K562 (cell line): ENCODE data around the gene CYS1. TPM values are rescaled to one million over a fixed set of nuclear protein-coding genes. Genes with fewer than 3 reads are reported as not detected.

Source experiments
- ATAC-seq: fragments of 200-7000 bp; cut with Tn5 transposase; 3 replicates; pipeline ENCODE4 v1.9.1; 2020; ENCODE audit warnings: moderate library complexity
- BruUV-seq: library from RNA; stranded (reverse); fragments of 400-500 nt; replicated peaks from 2 replicates; lab custom pipeline; 2021; lab: Mats Ljungman, UMichigan
- CTCF ChIA-PET: fragments of 300-600 bp; formaldehyde crosslinking; extraction: SDS; loops from one replicate; lab custom pipeline; 2021; ENCODE audit warnings: low intra/inter-chr PET ratio; lab: Yijun Ruan, JAX
- POLR2A ChIA-PET: fragments of 300-600, 350-650 bp; sonication (Branson Sonifier 250); formaldehyde crosslinking; extraction: SDS; loops from one replicate; lab custom pipeline; 2021; ENCODE audit warnings: antibody characterized with exemption, inconsistent platforms; lab: Yijun Ruan, JAX
- DNase-seq, 4 experiments: peaks; one replicate each; pipeline versions ENCODE4 v3.0.0 to v3.0.0-alpha.2; 2011 to 2018; ENCODE audit warnings: low spot score in 3 of 4, mixed read lengths in 3 of 4; ENCODE audit errors: extremely low read depth in 1 of 4
- FAIRE-seq: peaks from 2 replicates; lab custom pipeline; 2011; peaks lifted over from hg19 to GRCh38; lab: Jason Lieb, UNC
- H2AFZ ChIP-seq: 2 replicates; pipeline ENCODE4 v1.6.0; 2011; ENCODE audit warnings: low read depth, low read length, control low read depth, inconsistent platforms
- H3K27ac ChIP-seq: fragments of 200-600 bp; 3 replicates; pipeline ENCODE4 v1.8.0; 2011; ENCODE audit warnings: low read depth, mild to moderate bottlenecking, control low read depth, inconsistent platforms, low read length, moderate library complexity, mixed read lengths; ENCODE audit errors: extremely low read depth
- H3K27me3 ChIP-seq, 2 experiments: fragments of 300-600 bp in 1 of 2; 2 replicates in 1 of 2; 3 replicates in 1 of 2; pipeline versions ENCODE4 v1.6.0 to v1.8.0; 2011; ENCODE audit warnings: inconsistent platforms in 2 of 2, low read length in 2 of 2, mild to moderate bottlenecking in 1 of 2, mixed read lengths in 1 of 2, moderate library complexity in 1 of 2; ENCODE audit not compliant: control insufficient read depth in 2 of 2, insufficient read depth in 2 of 2
- H3K36me3 ChIP-seq: fragments of 300-600 bp; 3 replicates; pipeline ENCODE4 v1.8.0; 2011; ENCODE audit warnings: mild to moderate bottlenecking, low read length, inconsistent platforms; ENCODE audit not compliant: control insufficient read depth, insufficient read depth
- H3K4me1 ChIP-seq, 2 experiments: fragments of 200-600 bp in 1 of 2; replicated peaks in 1 of 2; 2 replicates in 1 of 2; 3 replicates in 1 of 2; pipeline versions ENCODE4 v1.5.1 to v1.8.0; 2011; ENCODE audit warnings: inconsistent platforms in 2 of 2, low read length in 2 of 2, mild to moderate bottlenecking in 1 of 2, mixed read lengths in 1 of 2, moderate library complexity in 1 of 2; ENCODE audit not compliant: control insufficient read depth in 2 of 2, insufficient read depth in 2 of 2
- H3K4me2 ChIP-seq: 2 replicates; pipeline ENCODE4 v1.6.1; 2011; ENCODE audit warnings: low read length, control low read depth, inconsistent platforms, mixed read lengths; ENCODE audit not compliant: insufficient read depth
- H3K4me3 ChIP-seq: fragments of 200-600 bp; sonication (generic), shearing (Covaris generic); 2 replicates; pipeline ENCODE4 v1.5.1; 2016; ENCODE audit warnings: control low read depth, inconsistent platforms
- H3K79me2 ChIP-seq: fragments of 200-600 bp; 3 replicates; pipeline ENCODE4 v1.8.0; 2011; ENCODE audit warnings: low read length, inconsistent platforms; ENCODE audit not compliant: control insufficient read depth, insufficient read depth
- H3K9ac ChIP-seq, 2 experiments: 2 replicates each; pipeline versions ENCODE4 v1.6.0 to v1.6.1; 2011; ENCODE audit warnings: low read depth in 2 of 2, low read length in 2 of 2, control low read depth in 1 of 2, inconsistent platforms in 1 of 2, mild to moderate bottlenecking in 1 of 2, mixed read lengths in 1 of 2; ENCODE audit not compliant: insufficient read depth in 1 of 2
- H3K9me1 ChIP-seq: one replicate; pipeline ENCODE4 v1.6.0; 2011; ENCODE audit warnings: inconsistent platforms, mild to moderate bottlenecking, low read length, moderate library complexity; ENCODE audit not compliant: control insufficient read depth, insufficient read depth
- H3K9me3 ChIP-seq: replicated peaks from 2 replicates; pipeline ENCODE4 v1.5.1; 2011; ENCODE audit warnings: low read depth, low read length, inconsistent platforms; ENCODE audit not compliant: control insufficient read depth, insufficient read depth
- H4K20me1 ChIP-seq: replicated peaks from 2 replicates; pipeline ENCODE4 v1.6.1; 2011; ENCODE audit warnings: low read length, inconsistent platforms, mixed read lengths; ENCODE audit not compliant: control insufficient read depth, insufficient read depth
- TRIM24 ChIP-seq, 2 experiments: fragments of 450-650 bp; IDR thresholded peaks; 2 replicates each; pipeline ENCODE4 v1.6.1; 2016
- WGBS: fragments of 100-300 bp; shearing (Covaris generic); methylation state at CpG from one replicate; pipeline ENCODE4 v1.1.6; 2016; ENCODE audit warnings: low coverage, mixed read lengths; ENCODE audit not compliant: insufficient coverage; ENCODE audit errors: missing lambda C conversion rate; 5-methylcytosine and 5-hydroxymethylcytosine counted together
- in situ Hi-C: fragments of 300-500 bp; cut with MboI; formaldehyde crosslinking; loops from 4 replicates; pipeline ENCODE4 v1.15.0; 2018; ENCODE audit warnings: inconsistent platforms, mixed read lengths
- intact Hi-C: fragments of 100-400 bp; cut with micrococcal nuclease; formaldehyde crosslinking; loops from 2 replicates; pipeline ENCODE4 v1.14.2; 2022
- polyA plus RNA-seq, 8 experiments: library from polyadenylated mRNA; depleted of rRNA in 4 of 8; stranded (reverse) in 5 of 8; unstranded in 3 of 8; fragments of >200 nt; fragmentation: Nextera tagmentation in 2 of 8; fragmentation: Illumina TruSeq in 1 of 8; extraction: Ambion mirVana in 2 of 8; extraction: Trizol in 1 of 8; gene quantifications; 2 replicates each; pipeline versions ENCODE4 v1.2.1 to v1.2.3, GENCODE V29; 2011 to 2014; ENCODE audit warnings: inconsistent platforms in 1 of 8, missing spikeins in 1 of 8
- total RNA-seq, 7 experiments: library from RNA; depleted of rRNA in 6 of 7; stranded (reverse); fragments of >200 nt in 6 of 7; fragmentation: Illumina TruSeq in 2 of 7; extraction: Trizol in 2 of 7; gene quantifications; 2 replicates each; pipeline versions ENCODE4 v1.2.1 to v1.2.3, GENCODE V29; 2011 to 2021; ENCODE audit warnings: low replicate concordance in 1 of 7
- TF ChIP-seq, protein P1 (sequence below), 2 experiments: IDR thresholded peaks in 1 of 2; conservative IDR thresholded peaks in 1 of 2; 2 replicates each; pipeline ENCODE4 v1.6.1; 2016; ENCODE audit warnings: low read depth in 2 of 2, mild to moderate bottlenecking in 1 of 2, missing compliant biosample characterization in 1 of 2, missing genetic modification characterization in 1 of 2, moderate library complexity in 1 of 2

Gene CYS1
- total and polyA plus RNA-seq, 9 of the 15 experiments (the other 6 are each of a cell fraction or from before 2014, with no cell fraction given), result 0.11 to 0.13 TPM; not detected in 7

DNA sequence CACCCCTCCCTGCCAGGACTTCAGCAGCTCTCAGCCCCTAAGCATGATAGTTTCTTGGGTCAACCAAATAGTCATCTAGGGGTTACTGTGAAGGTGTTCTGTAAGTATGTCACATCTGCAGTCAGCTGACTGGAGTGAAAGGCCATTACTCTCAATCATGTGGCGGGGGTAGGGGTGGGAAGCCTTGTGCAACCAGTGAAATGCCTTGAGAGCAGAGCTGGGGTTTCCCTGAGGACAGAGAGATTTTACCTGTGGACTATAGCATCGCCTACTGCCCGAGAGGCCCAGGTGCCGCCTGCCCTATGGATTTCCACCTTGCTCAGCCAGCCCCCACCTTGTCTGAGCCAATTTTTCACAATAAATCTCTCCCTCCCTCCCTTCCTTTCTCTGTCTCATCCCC, 57.8 kb downstream of the CYS1 start:
- no TSS peak for BruUV-seq
- Histone ChIP-seq H3K9me3 (no peaks in the 10 kb centered on the region), H2AFZ (no peak overlapping the region), H4K20me1 (no peaks in the 10 kb centered on the region), H3K79me2 (no peaks in the 10 kb centered on the region), H3K4me2 (no peak overlapping the region), H3K36me3 (no peaks in the 10 kb centered on the region), H3K9me1 (no peaks in the 10 kb centered on the region), H3K9ac (no peak overlapping the region), H3K27me3 (no peaks in the 10 kb centered on the region), H3K27ac (no peak overlapping the region), H3K4me1 (peaks cover 11 to 30% of the 10 kb centered on the region in 2 experiments; a peak in 4 of 5 replicates), H3K4me3 (no peak overlapping the region)
- FAIRE-seq (no peak), ATAC-seq (no peak; the same call in 2 of the 3 replicates), DNase-seq (no peak)
- no peak for TF ChIP-seq TRIM24 (IDR thresholded peaks at IDR 0.05)
- TF ChIP-seq, protein P1, sequence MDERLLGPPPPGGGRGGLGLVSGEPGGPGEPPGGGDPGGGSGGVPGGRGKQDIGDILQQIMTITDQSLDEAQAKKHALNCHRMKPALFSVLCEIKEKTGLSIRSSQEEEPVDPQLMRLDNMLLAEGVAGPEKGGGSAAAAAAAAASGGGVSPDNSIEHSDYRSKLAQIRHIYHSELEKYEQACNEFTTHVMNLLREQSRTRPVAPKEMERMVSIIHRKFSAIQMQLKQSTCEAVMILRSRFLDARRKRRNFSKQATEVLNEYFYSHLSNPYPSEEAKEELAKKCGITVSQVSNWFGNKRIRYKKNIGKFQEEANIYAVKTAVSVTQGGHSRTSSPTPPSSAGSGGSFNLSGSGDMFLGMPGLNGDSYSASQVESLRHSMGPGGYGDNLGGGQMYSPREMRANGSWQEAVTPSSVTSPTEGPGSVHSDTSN (CRISPR knock-in tag; IDR thresholded peaks at IDR 0.05; ENCODE audit: low read depth), result no peak
- TF ChIP-seq, protein P1 (tag; conservative IDR thresholded peaks at IDR 0.05; ENCODE audit: low read depth), result peak; percentile 44; the same call in 1 of the 2 replicates
- 78% methylated on average over 1 of the region's 4 CpGs for WGBS
- intact Hi-C loops, result no loop called here
- ChIA-PET CTCF (interaction anchor here (0.7 kb wide), 1 partner anchor 208 kb away, joined by 3 read pairs; no protein-coding TSS in a partner anchor), POLR2A (interaction anchor here (1.3 to 1.4 kb wide), 2 partner anchors 9 to 38 kb away, joined by 5 read pairs; no protein-coding TSS in a partner anchor)
- in situ Hi-C loops, result no loop called here
